K562 (cell line): ENCODE data around the gene BCL3.

Experiments used
- FOXA1 ChIP-seq: fragments of 450-650 bp; IDR thresholded peaks from 2 replicates; pipeline ENCODE4 v1.6.1; 2016; ENCODE audit warnings: mild to moderate bottlenecking, borderline replicate concordance
- GTF2F1 ChIP-seq: IDR thresholded peaks from 2 replicates; pipeline ENCODE4 v1.6.1; 2011; ENCODE audit warnings: low read depth, low read length, improper control_type of control experiment
- LARP7 ChIP-seq: fragments of 450-650 bp; IDR thresholded peaks from 2 replicates; pipeline ENCODE4 v1.6.1; 2016
- PHF8 ChIP-seq: fragments of 200-600 bp; sonication (generic); IDR thresholded peaks from 2 replicates; pipeline ENCODE4 v1.6.1; 2012; ENCODE audit warnings: mixed run types, mild to moderate bottlenecking, inconsistent platforms, low read length, moderate library complexity, borderline replicate concordance

DNA sequence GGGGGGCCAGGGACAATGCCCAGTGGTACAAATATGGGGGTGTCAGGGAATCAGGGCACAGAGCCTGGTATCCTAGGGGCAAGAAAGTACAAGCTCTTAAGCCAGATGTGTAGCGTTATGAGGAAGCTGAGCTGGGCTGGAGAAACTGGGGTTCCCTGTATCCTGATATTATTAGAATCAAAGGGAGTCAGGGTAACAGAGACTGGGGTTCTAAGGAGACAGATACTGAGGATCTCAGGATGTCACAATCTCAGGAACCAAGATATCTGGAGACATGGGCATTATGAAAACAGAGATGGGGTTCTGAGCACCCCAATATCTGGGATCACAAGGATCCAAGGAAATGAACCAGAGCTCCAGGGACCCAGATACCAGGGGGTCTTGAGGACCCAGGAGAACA is 784 bp downstream of the BCL3 start:
- TF ChIP-seq GTF2F1 (no peak), PHF8 (no peak), FOXA1 (no peak), LARP7 (no peak)
